ENCODE measurements around the gene EIF4E1B. TPM values are rescaled to one million over a fixed set of nuclear protein-coding genes. Genes with fewer than 3 reads are reported as not detected.

The EIF4E1B gene
- total RNA-seq, 4 donors from 2014 or later, result not detected

GRCh38 chr5:176692326-176692725 is 61.9 kb downstream of the EIF4E1B start:
- Histone ChIP-seq H3K27me3 (peaks cover 0 to 90% (median 4%) of the 10 kb centered on the region in 4 donors), H3K27ac (replicated peaks in 1 of 4) (no peak overlapping the region), H3K36me3 (no peaks in the 10 kb centered on the region), H3K4me3 (no peak overlapping the region), H3K9me3 (peaks cover 0 to 5% (median 0%) of the 10 kb centered on the region in 4 donors), H3K4me1 (peaks cover 0 to 7% (median 4%) of the 10 kb centered on the region in 4 donors)
- intact Hi-C loops (cut with DNase I), result no loop called here
- WGBS, result 75% methylated on average over 5 of the region's 5 CpGs
- DNase-seq (ENCODE audit: extremely low spot score), result no peak
- TF ChIP-seq, protein P1, sequence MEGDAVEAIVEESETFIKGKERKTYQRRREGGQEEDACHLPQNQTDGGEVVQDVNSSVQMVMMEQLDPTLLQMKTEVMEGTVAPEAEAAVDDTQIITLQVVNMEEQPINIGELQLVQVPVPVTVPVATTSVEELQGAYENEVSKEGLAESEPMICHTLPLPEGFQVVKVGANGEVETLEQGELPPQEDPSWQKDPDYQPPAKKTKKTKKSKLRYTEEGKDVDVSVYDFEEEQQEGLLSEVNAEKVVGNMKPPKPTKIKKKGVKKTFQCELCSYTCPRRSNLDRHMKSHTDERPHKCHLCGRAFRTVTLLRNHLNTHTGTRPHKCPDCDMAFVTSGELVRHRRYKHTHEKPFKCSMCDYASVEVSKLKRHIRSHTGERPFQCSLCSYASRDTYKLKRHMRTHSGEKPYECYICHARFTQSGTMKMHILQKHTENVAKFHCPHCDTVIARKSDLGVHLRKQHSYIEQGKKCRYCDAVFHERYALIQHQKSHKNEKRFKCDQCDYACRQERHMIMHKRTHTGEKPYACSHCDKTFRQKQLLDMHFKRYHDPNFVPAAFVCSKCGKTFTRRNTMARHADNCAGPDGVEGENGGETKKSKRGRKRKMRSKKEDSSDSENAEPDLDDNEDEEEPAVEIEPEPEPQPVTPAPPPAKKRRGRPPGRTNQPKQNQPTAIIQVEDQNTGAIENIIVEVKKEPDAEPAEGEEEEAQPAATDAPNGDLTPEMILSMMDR (IDR thresholded peaks at IDR 0.05), result no peak
- no peak for TF ChIP-seq POLR2AphosphoS5 (IDR thresholded peaks at IDR 0.05)

DNA sequence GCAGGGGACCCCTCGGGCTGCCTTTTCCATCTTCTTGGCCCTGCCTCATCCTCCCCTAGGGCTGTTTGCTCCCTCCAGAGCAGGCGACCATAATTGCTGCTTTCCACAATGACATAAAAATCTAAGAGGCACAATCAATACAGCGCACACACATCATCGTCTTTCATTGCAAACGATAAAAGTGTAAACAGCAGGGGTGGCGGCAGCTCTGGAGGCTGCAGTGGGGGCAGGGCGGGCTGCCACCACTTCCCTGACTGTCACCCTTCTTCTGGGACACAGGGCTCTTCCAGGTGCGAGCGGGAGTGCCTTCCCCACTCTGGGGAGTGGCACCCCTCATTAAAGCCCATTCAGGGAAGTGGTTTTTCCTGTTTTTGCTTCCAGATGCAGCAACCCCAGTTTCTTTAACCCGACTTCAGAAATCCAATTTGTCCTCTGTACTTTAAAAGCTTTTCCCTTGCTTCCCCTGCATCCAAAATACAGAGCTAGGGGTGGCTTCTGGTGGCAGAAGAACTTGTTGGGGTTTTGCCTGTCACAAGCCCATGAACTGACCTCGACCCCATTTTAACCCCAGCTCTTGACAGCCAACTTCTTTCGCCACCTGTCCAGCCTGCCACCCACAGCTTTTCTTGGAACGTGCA is 62.5 kb downstream of the EIF4E1B start:
- H3K9me3 ChIP-seq, result peaks cover 0 to 5% (median 0%) of the 10 kb centered on the region in 4 donors
- H3K36me3 ChIP-seq, result no peaks in the 10 kb centered on the region
- H3K4me1 ChIP-seq, result peaks cover 0 to 7% (median 4%) of the 10 kb centered on the region in 4 donors
- DNase-seq (ENCODE audit: extremely low spot score), result no peak
- H3K27ac ChIP-seq (replicated peaks in 1 of 4), result no peak overlapping the region
- intact Hi-C loops (cut with DNase I), result no loop called here
- no peak overlapping the region for H3K4me3 ChIP-seq
- peaks cover 0 to 95% (median 4%) of the 10 kb centered on the region in 4 donors for H3K27me3 ChIP-seq
- 28% methylated on average over 13 of the region's 13 CpGs for WGBS
- no peak for TF ChIP-seq POLR2A (IDR thresholded peaks at IDR 0.05; ENCODE audit: low read depth)

DNA sequence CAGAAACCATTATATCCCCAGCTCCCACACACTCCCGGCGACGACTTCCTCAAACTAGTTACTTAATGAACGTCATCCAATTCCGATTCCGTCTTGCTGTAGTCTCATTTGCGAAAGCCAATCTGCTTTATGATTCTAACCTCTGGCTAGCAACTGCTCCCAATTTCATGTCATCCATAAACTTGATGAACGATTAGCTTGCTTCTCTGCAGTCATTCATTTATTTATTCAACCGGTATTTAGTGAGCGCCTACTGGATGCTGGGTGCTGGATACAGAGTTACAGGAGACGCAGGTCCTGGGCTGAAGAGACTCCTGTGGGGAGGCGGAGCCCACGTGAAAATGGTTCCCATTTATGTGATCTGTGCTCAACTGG is 63.0 kb downstream of the EIF4E1B start:
- DNase-seq (ENCODE audit: extremely low spot score), result no peak
- H3K36me3 ChIP-seq, result no peaks in the 10 kb centered on the region
- no peak overlapping the region for H3K4me3 ChIP-seq
- peaks cover 0 to 98% (median 4%) of the 10 kb centered on the region in 4 donors for H3K27me3 ChIP-seq
- WGBS, result 35% methylated on average over 13 of the region's 13 CpGs
- peaks cover 0 to 7% (median 4%) of the 10 kb centered on the region in 4 donors for H3K4me1 ChIP-seq
- no peak overlapping the region for H3K27ac ChIP-seq (replicated peaks in 1 of 4)
- TF ChIP-seq POLR2A (IDR thresholded peaks at IDR 0.05; ENCODE audit: low read depth) (no peak), EP300 (IDR thresholded peaks at IDR 0.05) (no peak), POLR2AphosphoS5 (IDR thresholded peaks at IDR 0.05) (no peak)
- TF ChIP-seq, protein P1 (IDR thresholded peaks at IDR 0.05), result no peak
- H3K9me3 ChIP-seq, result peaks cover 0 to 5% (median 0%) of the 10 kb centered on the region in 4 donors
- intact Hi-C loops (cut with DNase I), result no loop called here

DNA sequence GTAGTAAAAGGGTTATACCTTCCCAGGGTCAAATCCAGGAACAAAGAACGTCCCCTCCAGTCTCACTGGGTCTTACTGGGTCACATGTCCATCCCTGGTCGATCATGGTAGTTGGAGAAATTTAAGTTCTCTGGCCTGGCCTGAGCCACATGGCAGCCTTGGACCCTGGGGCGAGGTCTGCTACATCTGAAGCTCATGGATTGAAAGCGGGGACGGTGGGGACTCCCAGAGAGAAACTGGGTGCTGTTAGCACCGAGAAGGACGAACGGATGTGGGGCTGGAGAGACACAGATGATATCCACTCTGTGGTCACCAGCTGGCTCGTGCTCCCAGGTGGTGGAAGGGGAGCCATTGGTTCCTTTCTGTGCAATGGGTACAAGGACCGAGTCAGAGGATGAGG is 63.7 kb downstream of the EIF4E1B start:
- 87% methylated on average over 10 of the region's 10 CpGs for WGBS
- peaks cover 0 to 100% (median 4%) of the 10 kb centered on the region in 4 donors for H3K27me3 ChIP-seq
- H3K4me1 ChIP-seq, result peaks cover 0 to 7% (median 4%) of the 10 kb centered on the region in 4 donors
- no peak overlapping the region for H3K4me3 ChIP-seq
- peaks cover 0 to 5% (median 0%) of the 10 kb centered on the region in 4 donors for H3K9me3 ChIP-seq
- no peak for DNase-seq (ENCODE audit: extremely low spot score)
- intact Hi-C loops (cut with DNase I), result no loop called here
- H3K36me3 ChIP-seq, result no peaks in the 10 kb centered on the region
- TF ChIP-seq POLR2A (IDR thresholded peaks at IDR 0.05; ENCODE audit: low read depth), result no peak
- TF ChIP-seq EP300 (IDR thresholded peaks at IDR 0.05), result no peak
- TF ChIP-seq POLR2AphosphoS5 (IDR thresholded peaks at IDR 0.05), result no peak
- TF ChIP-seq, protein P1 (IDR thresholded peaks at IDR 0.05), result no peak
- no peak overlapping the region for H3K27ac ChIP-seq (replicated peaks in 1 of 4)

- no peaks in the 10 kb centered on the region for H3K36me3 ChIP-seq
- intact Hi-C loops (cut with DNase I), result no loop called here
Measured at GRCh38 chr5:176694631-176695030, 64.2 kb downstream of the EIF4E1B start.

More at GRCh38 chr5:176694631-176695030, 64.2 kb downstream of the EIF4E1B start:
- no peak overlapping the region for H3K4me3 ChIP-seq
- DNase-seq (ENCODE audit: extremely low spot score), result no peak
- no peak overlapping the region for H3K27ac ChIP-seq (replicated peaks in 1 of 4)
- peaks cover 0 to 100% (median 4%) of the 10 kb centered on the region in 4 donors for H3K27me3 ChIP-seq
- H3K9me3 ChIP-seq, result peaks cover 0 to 5% (median 0%) of the 10 kb centered on the region in 4 donors
- WGBS, result 75% methylated on average over 6 of the region's 9 CpGs
- no peak for TF ChIP-seq EP300 (IDR thresholded peaks at IDR 0.05)
- no peak for TF ChIP-seq POLR2A (IDR thresholded peaks at IDR 0.05; ENCODE audit: low read depth)
- TF ChIP-seq POLR2AphosphoS5 (IDR thresholded peaks at IDR 0.05), result no peak
- TF ChIP-seq, protein P1 (IDR thresholded peaks at IDR 0.05), result no peak
- H3K4me1 ChIP-seq, result peaks cover 0 to 7% (median 4%) of the 10 kb centered on the region in 4 donors
